ENCODE data around the gene MMP19.

MMP19 gene

GRCh38 chr12:55815473-55815872 is 27.3 kb downstream of the MMP19 start:
- DNase-seq: no peak
- ATAC-seq: no peak

DNA sequence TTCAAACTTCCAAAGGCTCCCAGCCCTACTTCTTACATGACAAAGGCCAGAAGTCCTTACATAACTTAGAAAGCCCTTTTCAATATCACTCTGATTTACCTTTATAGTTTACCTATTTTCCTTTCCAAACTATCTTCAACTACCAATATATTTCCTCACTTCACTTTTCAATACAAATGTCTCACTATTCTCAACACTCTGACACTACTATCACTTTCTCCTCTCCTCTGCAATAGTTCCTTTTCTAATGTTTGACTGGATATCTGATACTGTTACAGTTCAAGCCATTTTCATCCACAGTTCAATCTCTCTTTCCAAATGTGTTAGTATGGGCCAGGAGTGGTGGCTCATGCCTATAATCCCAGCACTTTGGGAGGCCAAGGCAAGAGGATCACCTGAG is 28.5 kb downstream of the MMP19 start:
- no peak for ATAC-seq
- no peak for DNase-seq

GRCh38 chr12:55812088-55812487 is 30.6 kb downstream of the MMP19 start:
- DNase-seq (no peak), ATAC-seq (no peak)

GRCh38 chr12:55809274-55809673 is 33.5 kb downstream of the MMP19 start:
- DNase-seq (no peak), ATAC-seq (no peak)

- DNase-seq (no peak), ATAC-seq (no peak)
Observed at GRCh38 chr12:55806982-55807381, 35.8 kb downstream of the MMP19 start.

GRCh38 chr12:55797550-55797949 is 45.2 kb downstream of the MMP19 start:
- DNase-seq (no peak), ATAC-seq (no peak)

DNA sequence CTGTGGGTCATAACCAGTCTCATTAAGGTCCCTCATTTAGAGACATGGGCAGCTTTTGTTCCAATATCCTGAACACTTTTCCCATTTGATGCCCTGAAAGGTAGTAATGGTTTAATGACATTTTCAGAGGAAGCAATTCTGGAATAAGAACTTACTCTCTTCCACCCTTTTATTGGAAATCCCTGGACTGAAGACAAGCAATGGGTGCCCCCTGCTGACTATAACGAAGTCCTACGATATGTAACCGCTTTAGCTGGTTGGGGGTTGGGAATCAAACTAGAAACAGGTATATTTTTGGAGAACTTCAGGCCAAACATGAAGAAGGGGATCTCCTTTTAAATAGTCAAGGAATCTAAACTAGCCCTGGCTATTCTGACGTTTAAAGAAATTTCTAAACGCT is 45.7 kb downstream of the MMP19 start:
- no peak for DNase-seq

DNA sequence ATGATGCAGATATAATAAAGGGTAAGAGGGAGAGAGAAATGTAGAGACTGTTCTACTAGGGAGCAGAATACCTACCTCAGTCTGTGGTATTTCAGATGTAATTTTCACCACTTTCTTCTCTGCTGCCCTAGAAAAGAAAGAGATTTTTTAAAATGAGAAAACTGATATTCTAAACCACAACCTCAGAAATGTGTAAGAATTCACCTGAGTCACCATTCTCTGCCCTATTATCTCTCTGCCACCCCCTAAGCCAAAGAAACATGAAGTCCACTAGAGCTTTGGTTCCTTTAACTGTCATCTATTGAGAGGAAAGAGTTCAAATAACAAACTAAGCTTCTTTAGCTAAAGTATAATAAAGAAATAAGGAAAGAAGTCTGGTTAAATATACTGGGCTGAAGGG is 46.8 kb downstream of the MMP19 start:
- ATAC-seq (no peak), DNase-seq (no peak)

More for the DNA sequence above, 45.7 kb downstream of the MMP19 start:
- ATAC-seq: no peak

DNA sequence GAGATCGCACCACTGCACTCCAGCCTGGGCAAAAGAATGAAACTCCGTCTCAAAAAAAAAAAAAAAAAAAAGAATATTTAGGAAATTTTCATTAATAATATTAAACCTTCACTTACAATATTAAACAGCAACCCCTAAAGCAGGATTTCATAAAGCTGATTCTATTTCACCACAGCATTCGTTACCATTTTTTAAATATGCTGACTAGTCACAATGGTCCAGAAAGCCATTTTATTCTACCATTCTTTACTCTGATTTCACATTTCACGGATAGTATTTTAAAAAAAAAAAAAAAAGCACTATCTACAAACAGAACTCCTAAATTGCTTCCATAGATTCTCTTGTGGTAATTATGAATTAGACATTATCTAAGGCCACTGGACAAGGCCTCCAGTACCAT is 52.8 kb downstream of the MMP19 start:
- no peak for ATAC-seq

GRCh38 chr12:55789171-55789570 is 53.6 kb downstream of the MMP19 start:
- no peak for ATAC-seq
- DNase-seq: no peak

More for the DNA sequence above, 52.8 kb downstream of the MMP19 start:
- DNase-seq: no peak

DNA sequence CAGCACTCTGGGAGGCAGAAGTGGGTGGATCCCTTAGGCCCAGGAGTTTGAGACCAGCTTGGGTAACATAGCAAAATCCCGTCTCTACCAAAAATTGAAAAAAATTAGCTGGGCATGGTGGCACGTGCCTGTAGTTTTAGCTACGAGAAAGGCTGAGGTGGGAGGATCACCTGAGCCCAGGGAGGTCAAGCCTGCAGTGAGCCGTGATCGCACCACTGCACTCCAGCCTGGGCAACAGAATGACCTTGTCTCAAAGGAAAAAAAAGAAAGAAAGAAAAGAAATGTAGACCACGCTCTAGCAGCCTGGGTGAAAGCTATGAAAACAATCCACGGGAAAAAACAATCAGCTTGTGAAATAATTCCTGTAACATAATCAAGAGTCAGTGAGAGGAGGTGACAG is 54.2 kb downstream of the MMP19 start:
- ATAC-seq (no peak), DNase-seq (no peak)
